ENCODE results near the gene KAZN. TPM values are rescaled to one million over a fixed set of nuclear protein-coding genes. Genes with fewer than 3 reads are reported as not detected.

Gene KAZN
- polyA plus RNA-seq, 2 donors, result 29.3 to 32.0 TPM

DNA sequence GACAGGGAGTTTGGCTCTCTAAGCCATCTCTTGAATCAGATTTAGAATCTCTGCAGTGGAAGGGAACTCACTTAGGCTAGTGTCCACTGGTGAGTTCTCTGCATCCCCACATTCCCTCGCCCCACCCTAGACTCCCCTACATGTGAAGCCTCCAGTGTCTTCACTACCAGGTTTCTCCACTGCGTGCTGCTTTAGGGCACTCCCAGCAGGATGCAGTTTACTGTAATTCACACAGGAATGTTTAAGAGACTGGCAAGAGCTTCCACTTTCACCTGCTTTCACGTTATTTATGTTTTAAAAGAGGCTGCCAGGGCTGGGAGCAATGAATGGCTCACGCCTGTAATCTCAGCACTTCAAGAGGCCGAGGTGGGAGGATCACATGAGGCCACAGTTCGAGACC, 60.2 kb downstream of the KAZN start:
- Histone ChIP-seq H3K4me3 (ENCODE audit: low read depth in 1 of 2, low read length in 2 of 2) (no peak overlapping the region), H3K36me3 (ENCODE audit: control insufficient read depth in 2 of 2, insufficient read depth in 2 of 2, low read length in 1 of 2) (no peaks in the 10 kb centered on the region), H3K4me1 (ENCODE audit: control insufficient read depth in 2 of 2, insufficient read depth in 2 of 2, low read length in 1 of 2) (no peaks in the 10 kb centered on the region), H3K27me3 (ENCODE audit: control insufficient read depth in 1 of 2, insufficient read depth in 2 of 2, low read length in 2 of 2) (no peaks in the 10 kb centered on the region), H3K9me3 (ENCODE audit: control insufficient read depth in 2 of 2, insufficient read depth in 1 of 2, low read depth in 1 of 2, low read length in 1 of 2) (peaks cover 0 to 2% of the 10 kb centered on the region in 2 donors), H3K27ac (ENCODE audit: low read depth in 2 of 2, low read length in 1 of 2) (no peak overlapping the region)
- WGBS, 2 donors, result 75 to 83% methylated on average over 6 of the region's 6 CpGs

- Histone ChIP-seq H3K27ac (ENCODE audit: low read depth in 2 of 2, low read length in 1 of 2) (no peak overlapping the region), H3K4me3 (ENCODE audit: low read depth in 1 of 2, low read length in 2 of 2) (no peak overlapping the region), H3K36me3 (ENCODE audit: control insufficient read depth in 2 of 2, insufficient read depth in 2 of 2, low read length in 1 of 2) (no peaks in the 10 kb centered on the region), H3K4me1 (ENCODE audit: control insufficient read depth in 2 of 2, insufficient read depth in 2 of 2, low read length in 1 of 2) (no peaks in the 10 kb centered on the region), H3K27me3 (ENCODE audit: control insufficient read depth in 1 of 2, insufficient read depth in 2 of 2, low read length in 2 of 2) (no peaks in the 10 kb centered on the region), H3K9me3 (ENCODE audit: control insufficient read depth in 2 of 2, insufficient read depth in 1 of 2, low read depth in 1 of 2, low read length in 1 of 2) (peaks cover 0 to 2% of the 10 kb centered on the region in 2 donors)
- 80 to 83% methylated on average over 11 of the region's 11 CpGs for WGBS, 2 donors
Observed at GRCh38 chr1:14659913-14660312, 61.4 kb downstream of the KAZN start.

DNA sequence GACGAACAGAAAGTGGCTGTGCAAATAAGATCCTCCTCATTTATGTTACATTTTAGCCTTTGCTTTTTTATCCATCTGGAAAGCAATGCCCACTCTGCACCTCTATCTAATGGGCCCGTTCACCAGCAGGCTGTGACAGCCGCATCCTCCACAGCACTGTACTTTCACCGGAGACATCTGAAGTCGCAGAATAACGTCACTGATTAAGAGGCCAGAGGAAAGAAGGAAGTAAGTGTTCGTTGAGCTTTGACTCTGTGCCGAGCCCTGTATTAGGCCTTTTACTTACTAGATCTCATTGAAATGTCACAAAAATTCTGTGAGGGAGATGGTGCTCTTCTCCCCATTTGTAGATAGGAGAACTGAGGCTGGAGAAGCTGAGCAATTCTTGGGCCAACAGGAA, 62.3 kb downstream of the KAZN start:
- WGBS, 2 donors, result 66 to 68% methylated on average over 8 of the region's 8 CpGs
- no peaks in the 10 kb centered on the region for H3K27me3 ChIP-seq (ENCODE audit: control insufficient read depth in 1 of 2, insufficient read depth in 2 of 2, low read length in 2 of 2)
- no peak overlapping the region for H3K4me3 ChIP-seq (ENCODE audit: low read depth in 1 of 2, low read length in 2 of 2)
- no peaks in the 10 kb centered on the region for H3K4me1 ChIP-seq (ENCODE audit: control insufficient read depth in 2 of 2, insufficient read depth in 2 of 2, low read length in 1 of 2)
- H3K9me3 ChIP-seq (ENCODE audit: control insufficient read depth in 2 of 2, insufficient read depth in 1 of 2, low read depth in 1 of 2, low read length in 1 of 2), result peaks cover 0 to 2% of the 10 kb centered on the region in 2 donors
- no peaks in the 10 kb centered on the region for H3K36me3 ChIP-seq (ENCODE audit: control insufficient read depth in 2 of 2, insufficient read depth in 2 of 2, low read length in 1 of 2)
- H3K27ac ChIP-seq (ENCODE audit: low read depth in 2 of 2, low read length in 1 of 2), result no peak overlapping the region

DNA sequence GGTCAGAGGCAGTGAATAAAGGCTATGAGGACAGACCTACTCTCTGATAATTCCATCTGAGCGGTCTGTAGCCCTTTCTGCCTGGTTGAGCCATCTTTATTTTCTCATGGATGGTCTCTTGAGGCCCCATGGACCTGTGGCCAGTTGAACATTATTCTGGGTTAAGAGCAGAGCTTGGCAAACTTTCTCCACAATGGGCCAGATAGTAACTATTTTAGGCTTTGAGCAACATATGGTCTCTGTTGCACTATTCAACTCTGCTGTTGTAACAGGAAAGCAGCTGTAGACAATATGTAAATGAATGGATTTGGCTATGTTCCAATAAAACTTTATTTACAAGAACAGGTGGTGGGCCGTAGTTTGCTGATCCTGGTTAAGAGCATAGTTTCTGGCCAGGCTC, 62.7 kb downstream of the KAZN start:
- no peaks in the 10 kb centered on the region for H3K4me1 ChIP-seq (ENCODE audit: control insufficient read depth in 2 of 2, insufficient read depth in 2 of 2, low read length in 1 of 2)
- H3K4me3 ChIP-seq (ENCODE audit: low read depth in 1 of 2, low read length in 2 of 2), result no peak overlapping the region
- no peaks in the 10 kb centered on the region for H3K27me3 ChIP-seq (ENCODE audit: control insufficient read depth in 1 of 2, insufficient read depth in 2 of 2, low read length in 2 of 2)
- 67 to 71% methylated on average over 2 of the region's 2 CpGs for WGBS, 2 donors
- H3K9me3 ChIP-seq (ENCODE audit: control insufficient read depth in 2 of 2, insufficient read depth in 1 of 2, low read depth in 1 of 2, low read length in 1 of 2), result peaks cover 0 to 2% of the 10 kb centered on the region in 2 donors
- no peaks in the 10 kb centered on the region for H3K36me3 ChIP-seq (ENCODE audit: control insufficient read depth in 2 of 2, insufficient read depth in 2 of 2, low read length in 1 of 2)
- no peak overlapping the region for H3K27ac ChIP-seq (ENCODE audit: low read depth in 2 of 2, low read length in 1 of 2)

- Histone ChIP-seq H3K4me3 (ENCODE audit: low read depth in 1 of 2, low read length in 2 of 2) (no peak overlapping the region), H3K27me3 (ENCODE audit: control insufficient read depth in 1 of 2, insufficient read depth in 2 of 2, low read length in 2 of 2) (no peaks in the 10 kb centered on the region), H3K36me3 (ENCODE audit: control insufficient read depth in 2 of 2, insufficient read depth in 2 of 2, low read length in 1 of 2) (no peaks in the 10 kb centered on the region), H3K9me3 (ENCODE audit: control insufficient read depth in 2 of 2, insufficient read depth in 1 of 2, low read depth in 1 of 2, low read length in 1 of 2) (peaks cover 0 to 2% of the 10 kb centered on the region in 2 donors), H3K4me1 (ENCODE audit: control insufficient read depth in 2 of 2, insufficient read depth in 2 of 2, low read length in 1 of 2) (no peaks in the 10 kb centered on the region), H3K27ac (ENCODE audit: low read depth in 2 of 2, low read length in 1 of 2) (no peak overlapping the region)
- WGBS, 2 donors, result 69 to 70% methylated on average over 9 of the region's 9 CpGs
Observed at GRCh38 chr1:14662116-14662515, 63.6 kb downstream of the KAZN start.

DNA sequence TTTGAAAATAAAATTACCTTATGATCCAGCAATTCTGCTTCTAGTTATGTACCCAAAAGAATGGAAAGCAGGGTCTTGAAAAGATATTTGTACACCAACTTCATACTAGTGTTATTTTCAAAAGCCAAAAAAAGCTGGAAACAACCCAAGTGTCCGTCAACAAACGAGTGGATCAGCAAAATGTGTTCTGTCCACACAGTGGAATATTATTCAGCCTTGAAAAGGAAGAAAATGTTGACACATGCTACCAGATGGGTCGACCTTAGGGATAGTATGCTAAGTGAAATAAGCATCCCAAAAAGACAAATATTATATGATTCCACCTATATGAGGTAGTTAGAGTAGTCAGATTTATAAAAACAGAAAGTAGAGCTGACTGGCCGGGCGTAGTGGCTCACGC, 65.3 kb downstream of the KAZN start:
- 91% methylated on average over 6 of the region's 6 CpGs for WGBS, 2 donors
- H3K4me3 ChIP-seq (ENCODE audit: low read depth in 1 of 2, low read length in 2 of 2), result no peak overlapping the region
- H3K4me1 ChIP-seq (ENCODE audit: control insufficient read depth in 2 of 2, insufficient read depth in 2 of 2, low read length in 1 of 2), result no peaks in the 10 kb centered on the region
- no peaks in the 10 kb centered on the region for H3K36me3 ChIP-seq (ENCODE audit: control insufficient read depth in 2 of 2, insufficient read depth in 2 of 2, low read length in 1 of 2)
- no peak overlapping the region for H3K27ac ChIP-seq (ENCODE audit: low read depth in 2 of 2, low read length in 1 of 2)
- H3K9me3 ChIP-seq (ENCODE audit: control insufficient read depth in 2 of 2, insufficient read depth in 1 of 2, low read depth in 1 of 2, low read length in 1 of 2), result no peaks in the 10 kb centered on the region
- H3K27me3 ChIP-seq (ENCODE audit: control insufficient read depth in 1 of 2, insufficient read depth in 2 of 2, low read length in 2 of 2), result no peaks in the 10 kb centered on the region

DNA sequence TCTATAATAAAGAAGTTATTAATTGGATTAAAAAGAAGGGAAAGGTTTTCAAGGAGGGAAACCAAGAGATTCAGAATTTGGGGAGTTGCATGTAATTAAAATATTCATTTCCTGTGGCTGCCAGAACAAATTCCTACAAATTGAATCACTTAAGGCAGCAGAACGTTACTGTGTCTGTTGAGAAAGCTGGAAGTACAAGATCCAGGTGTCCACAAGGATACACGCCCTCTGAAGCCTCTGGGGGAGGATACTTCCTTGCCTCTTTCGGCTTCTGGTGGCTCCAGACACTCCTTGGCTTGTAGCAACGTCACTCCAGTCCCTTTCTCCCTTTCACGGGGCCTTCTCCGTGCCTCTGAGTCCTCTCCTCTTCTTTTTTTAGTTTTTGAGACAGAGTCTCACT, 67.9 kb downstream of the KAZN start:
- no peaks in the 10 kb centered on the region for H3K9me3 ChIP-seq (ENCODE audit: control insufficient read depth in 2 of 2, insufficient read depth in 1 of 2, low read depth in 1 of 2, low read length in 1 of 2)
- no peaks in the 10 kb centered on the region for H3K36me3 ChIP-seq (ENCODE audit: control insufficient read depth in 2 of 2, insufficient read depth in 2 of 2, low read length in 1 of 2)
- 74 to 76% methylated on average over 6 of the region's 6 CpGs for WGBS, 2 donors
- H3K27me3 ChIP-seq (ENCODE audit: control insufficient read depth in 1 of 2, insufficient read depth in 2 of 2, low read length in 2 of 2), result no peaks in the 10 kb centered on the region
- H3K4me3 ChIP-seq (ENCODE audit: low read depth in 1 of 2, low read length in 2 of 2), result no peak overlapping the region
- H3K4me1 ChIP-seq (ENCODE audit: control insufficient read depth in 2 of 2, insufficient read depth in 2 of 2, low read length in 1 of 2), result no peaks in the 10 kb centered on the region
- no peak overlapping the region for H3K27ac ChIP-seq (ENCODE audit: low read depth in 2 of 2, low read length in 1 of 2)

GRCh38 chr1:14666962-14667650, 68.6 kb downstream of the KAZN start:
- H3K36me3 ChIP-seq (ENCODE audit: control insufficient read depth in 2 of 2, insufficient read depth in 2 of 2, low read length in 1 of 2), result no peaks in the 10 kb centered on the region
- H3K27ac ChIP-seq (ENCODE audit: low read depth in 2 of 2, low read length in 1 of 2), result no peak overlapping the region
- no peak overlapping the region for H3K4me3 ChIP-seq (ENCODE audit: low read depth in 1 of 2, low read length in 2 of 2)
- no peaks in the 10 kb centered on the region for H3K4me1 ChIP-seq (ENCODE audit: control insufficient read depth in 2 of 2, insufficient read depth in 2 of 2, low read length in 1 of 2)
- H3K27me3 ChIP-seq (ENCODE audit: control insufficient read depth in 1 of 2, insufficient read depth in 2 of 2, low read length in 2 of 2), result no peaks in the 10 kb centered on the region
- H3K9me3 ChIP-seq (ENCODE audit: control insufficient read depth in 2 of 2, insufficient read depth in 1 of 2, low read depth in 1 of 2, low read length in 1 of 2), result no peaks in the 10 kb centered on the region
- WGBS, 2 donors, result 77 to 82% methylated on average over 15 of the region's 15 CpGs

DNA sequence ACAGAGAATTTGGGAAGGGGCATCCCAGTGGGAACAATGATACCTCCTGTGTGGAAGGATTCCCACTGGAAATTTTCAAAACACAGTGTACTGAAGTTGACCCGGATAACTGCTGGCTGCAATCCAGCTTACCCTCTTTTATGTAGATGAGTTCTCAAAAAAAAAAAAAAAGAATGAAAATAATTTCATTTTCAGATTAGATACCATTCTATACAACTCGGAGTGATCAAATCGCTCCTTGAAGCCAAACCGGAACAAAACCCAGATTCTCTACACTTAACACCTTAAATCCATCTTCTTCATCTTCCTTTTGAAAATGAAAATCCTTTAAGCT, 69.1 kb downstream of the KAZN start:
- H3K27ac ChIP-seq (ENCODE audit: low read depth in 2 of 2, low read length in 1 of 2), result no peak overlapping the region
- no peak overlapping the region for H3K4me3 ChIP-seq (ENCODE audit: low read depth in 1 of 2, low read length in 2 of 2)
- 47 to 62% methylated on average over 4 of the region's 4 CpGs for WGBS, 2 donors
- H3K9me3 ChIP-seq (ENCODE audit: control insufficient read depth in 2 of 2, insufficient read depth in 1 of 2, low read depth in 1 of 2, low read length in 1 of 2), result no peaks in the 10 kb centered on the region
- H3K36me3 ChIP-seq (ENCODE audit: control insufficient read depth in 2 of 2, insufficient read depth in 2 of 2, low read length in 1 of 2), result no peaks in the 10 kb centered on the region
- H3K27me3 ChIP-seq (ENCODE audit: control insufficient read depth in 1 of 2, insufficient read depth in 2 of 2, low read length in 2 of 2), result no peaks in the 10 kb centered on the region
- H3K4me1 ChIP-seq (ENCODE audit: control insufficient read depth in 2 of 2, insufficient read depth in 2 of 2, low read length in 1 of 2), result no peaks in the 10 kb centered on the region

- Histone ChIP-seq H3K27me3 (ENCODE audit: control insufficient read depth in 1 of 2, insufficient read depth in 2 of 2, low read length in 2 of 2) (no peaks in the 10 kb centered on the region), H3K4me3 (ENCODE audit: low read depth in 1 of 2, low read length in 2 of 2) (no peak overlapping the region), H3K9me3 (ENCODE audit: control insufficient read depth in 2 of 2, insufficient read depth in 1 of 2, low read depth in 1 of 2, low read length in 1 of 2) (no peaks in the 10 kb centered on the region), H3K27ac (ENCODE audit: low read depth in 2 of 2, low read length in 1 of 2) (no peak overlapping the region), H3K4me1 (ENCODE audit: control insufficient read depth in 2 of 2, insufficient read depth in 2 of 2, low read length in 1 of 2) (no peaks in the 10 kb centered on the region), H3K36me3 (ENCODE audit: control insufficient read depth in 2 of 2, insufficient read depth in 2 of 2, low read length in 1 of 2) (no peaks in the 10 kb centered on the region)
- 82 to 86% methylated on average over 8 of the region's 8 CpGs for WGBS, 2 donors
Observed at GRCh38 chr1:14668538-14668937, 70.1 kb downstream of the KAZN start.
